Right lobe of liver (tissue), 6 donors: ENCODE data around the gene DIP2C. TPM values are rescaled to one million over a fixed set of nuclear protein-coding genes. Genes with fewer than 3 reads are reported as not detected.

Experiments
- ATAC-seq, 4 donors: fragments of 200-7000 bp; cut with Tn5 transposase; one replicate each; pipeline ENCODE4 v1.9.1; 2020; ENCODE audit warnings: mild to moderate bottlenecking in 4 of 4, moderate library complexity in 4 of 4
- DNase-seq, 3 donors: peaks; one replicate each; pipeline ENCODE4 v3.0.0-alpha.2; 2020
- H3K27ac ChIP-seq, 3 donors: fragments of 200-600 bp; one replicate each; pipeline ENCODE4 v1.8.0; 2022
- H3K27me3 ChIP-seq, 2 donors: fragments of 200-600 bp; one replicate each; pipeline ENCODE4 v1.8.0; 2022
- H3K36me3 ChIP-seq, 4 donors: fragments of 200-600 bp; sonication (generic) in 1 of 4; one replicate each; pipeline versions ENCODE4 v1.5.1 to v1.8.0; 2017 to 2022; ENCODE audit warnings: control low read depth in 1 of 4
- H3K4me1 ChIP-seq, 4 donors: fragments of 200-600 bp; sonication (generic) in 1 of 4; one replicate each; pipeline versions ENCODE4 v1.5.1 to v1.8.0; 2017 to 2022; ENCODE audit warnings: control low read depth in 1 of 4
- H3K4me3 ChIP-seq, 3 donors: fragments of 200-600 bp; one replicate each; pipeline ENCODE4 v1.8.0; 2022
- H3K9me3 ChIP-seq, 4 donors: fragments of 200-600 bp; sonication (generic) in 1 of 4; one replicate each; pipeline versions ENCODE4 v1.5.1 to v1.8.0; 2017 to 2022; ENCODE audit warnings: control low read depth in 1 of 4
- CTCF ChIP-seq, 4 donors: fragments of 200-600 bp in 3 of 4; fragments of 450-650 bp in 1 of 4; IDR thresholded peaks; one replicate each; pipeline versions ENCODE4 v1.5.1 to v1.8.0; 2016 to 2022; ENCODE audit warnings: antibody characterized with exemption in 4 of 4, mild to moderate bottlenecking in 2 of 4
- POLR2A ChIP-seq: fragments of 450-650 bp; IDR thresholded peaks from one replicate; pipeline ENCODE4 v1.6.1; 2017; ENCODE audit warnings: antibody characterized with exemption, mild to moderate bottlenecking
- WGBS: methylation state at CpG from one replicate; pipeline ENCODE4 v1.1.6; 2018; ENCODE audit warnings: low coverage, low lambda C conversion rate; ENCODE audit not compliant: insufficient coverage; ENCODE audit errors: missing lambda C conversion rate; 5-methylcytosine and 5-hydroxymethylcytosine counted together
- intact Hi-C, 2 donors: fragments of 100-400 bp; cut with DNase I; formaldehyde crosslinking; loops; one replicate each; pipeline versions ENCODE4 v1.11.2 to v1.14.1; 2022
- total RNA-seq, 6 experiments: library from RNA; depleted of rRNA in 2 of 6; stranded (reverse); fragments of >200 nt in 2 of 6; fragmentation: NEBNext Ultra II Directional in 3 of 6; extraction: Animal tissue kit (Norgen Biotek cat#: 25700) in 3 of 6; gene quantifications; one replicate each; pipeline versions ENCODE4 v1.1.0 to v1.2.4, GENCODE V29; 2016 to 2023
- donor health status: DM: no; HTN: yes; CAD: no.
- donor health status: DM: no; HTN: no; CAD: no.
- donor health status: DM: no; HTN: no; CAD: no.
- donor health status: DM: no; HTN: yes; CAD: no.
- donor health status: DM: no; HTN: yes; CAD: no.

The DIP2C gene
- total RNA-seq, 6 experiments from 2014 or later = 8.0 to 13.5 (median 11.7) TPM

GRCh38 chr10:595473-595872, 94.0 kb downstream of the DIP2C start:
- H3K4me1 ChIP-seq = peaks cover 0 to 12% (median 5%) of the 10 kb centered on the region in 4 donors
- WGBS = 95% methylated on average over 11 of the region's 12 CpGs
- H3K27me3 ChIP-seq = no peaks in the 10 kb centered on the region
- DNase-seq (no peak), ATAC-seq (no peak)
- H3K4me3 ChIP-seq = no peak overlapping the region
- no peaks in the 10 kb centered on the region for H3K36me3 ChIP-seq
- H3K27ac ChIP-seq = no peak overlapping the region
- intact Hi-C loops = no loop called here
- H3K9me3 ChIP-seq = no peaks in the 10 kb centered on the region
- no peak for TF ChIP-seq CTCF (IDR thresholded peaks at IDR 0.05)
- no peak for TF ChIP-seq POLR2A

- Histone ChIP-seq H3K4me1 (peaks cover 0 to 7% (median 3%) of the 10 kb centered on the region in 4 donors), H3K27ac (peak overlapping the region in 2 of 3 donors; percentile 75 to 81), H3K27me3 (no peaks in the 10 kb centered on the region), H3K9me3 (no peaks in the 10 kb centered on the region), H3K4me3 (no peak overlapping the region), H3K36me3 (no peaks in the 10 kb centered on the region)
- TF ChIP-seq CTCF (IDR thresholded peaks at IDR 0.05) (no peak), POLR2A (no peak)
- 91% methylated on average over 12 of the region's 28 CpGs for WGBS
- no peak for DNase-seq
- no peak for ATAC-seq
- intact Hi-C loops = no loop called here
Measured at GRCh38 chr10:594584-595270, 94.7 kb downstream of the DIP2C start.

GRCh38 chr10:593901-594457, 95.5 kb downstream of the DIP2C start:
- Histone ChIP-seq H3K27ac (peak overlapping the region in 2 of 3 donors; percentile 75 to 81), H3K36me3 (no peaks in the 10 kb centered on the region), H3K4me1 (peaks cover 0 to 7% (median 3%) of the 10 kb centered on the region in 4 donors), H3K27me3 (no peaks in the 10 kb centered on the region), H3K4me3 (no peak overlapping the region), H3K9me3 (no peaks in the 10 kb centered on the region)
- ATAC-seq (peak; percentile 77 to 88 (median 84)), DNase-seq (peak in 1 of 3 donors; percentile 78)
- intact Hi-C loops = no loop called here
- TF ChIP-seq CTCF (IDR thresholded peaks at IDR 0.05) (no peak), POLR2A (no peak)
- 48% methylated on average over 5 of the region's 17 CpGs for WGBS

GRCh38 chr10:593421-593820, 96.0 kb downstream of the DIP2C start:
- Histone ChIP-seq H3K4me1 (peaks cover 0 to 7% (median 3%) of the 10 kb centered on the region in 4 donors), H3K36me3 (no peaks in the 10 kb centered on the region), H3K4me3 (no peak overlapping the region), H3K27me3 (no peaks in the 10 kb centered on the region), H3K27ac (peak overlapping the region in 2 of 3 donors; percentile 75 to 81), H3K9me3 (no peaks in the 10 kb centered on the region)
- WGBS = 97% methylated on average over 6 of the region's 15 CpGs
- no peak for DNase-seq
- intact Hi-C loops = no loop called here
- TF ChIP-seq POLR2A = no peak
- TF ChIP-seq CTCF (IDR thresholded peaks at IDR 0.05) = no peak
- no peak for ATAC-seq
